Fibroblast of skin of left quadriceps (primary cell): ENCODE data around the gene PFDN2.
"Not testable (repeated sequence)": the region's sequence is repeated elsewhere in the genome, so short reads cannot be mapped to it uniquely, and the experiment has no call there.

ENCODE experiments used
- DNase-seq, 2 experiments: peaks; one replicate each; pipeline ENCODE4 v3.0.0-alpha.2; 2013; ENCODE audit warnings: low read depth in 2 of 2

The PFDN2 gene

GRCh38 chr1:161138431-161138830, 20.6 kb upstream of the PFDN2 start:
- DNase-seq = no peak

GRCh38 chr1:161137881-161138280, 20.0 kb upstream of the PFDN2 start:
- DNase-seq = no peak

GRCh38 chr1:161133220-161133740, 15.4 kb upstream of the PFDN2 start:
- DNase-seq = no peak

GRCh38 chr1:161132410-161133219, 14.8 kb upstream of the PFDN2 start, which contains the start of gene DEDD:
DEDD (minus strand) TSS chr1:161132667; CDS start chr1:161124462, 8,205 bp downstream.
- peak; percentile 95 to 96 for DNase-seq

GRCh38 chr1:161131523-161132409, 13.9 kb upstream of the PFDN2 start:
- no peak for DNase-seq

- no peak for DNase-seq
Observed at GRCh38 chr1:161130266-161130665, 12.4 kb upstream of the PFDN2 start.

- DNase-seq = no peak
Observed at GRCh38 chr1:161128591-161129420, 11.0 kb upstream of the PFDN2 start.

- DNase-seq = no peak
Observed at GRCh38 chr1:161127649-161128048, 9.8 kb upstream of the PFDN2 start.

- no peak for DNase-seq
Observed at GRCh38 chr1:161122967-161123366, 5.1 kb upstream of the PFDN2 start.

- DNase-seq = no peak
Observed at GRCh38 chr1:161121834-161122233, 4.0 kb upstream of the PFDN2 start.

GRCh38 chr1:161121042-161121650, 3.3 kb upstream of the PFDN2 start:
- no peak for DNase-seq

GRCh38 chr1:161119092-161119903, 1.5 kb upstream of the PFDN2 start:
- DNase-seq = peak in 1 of 2 experiments; percentile 38

- DNase-seq = not testable (repeated sequence)
Observed at GRCh38 chr1:161115961-161116360, 1.9 kb downstream of the PFDN2 start.

GRCh38 chr1:161115132-161115711, 2.6 kb downstream of the PFDN2 start:
- DNase-seq = peak; percentile 50 to 55

- no peak for DNase-seq
Observed at GRCh38 chr1:161114556-161114955, 3.3 kb downstream of the PFDN2 start.

- DNase-seq = no peak
Observed at GRCh38 chr1:161113915-161114314, 3.9 kb downstream of the PFDN2 start.

GRCh38 chr1:161111527-161111926, 6.3 kb downstream of the PFDN2 start:
- no peak for DNase-seq

- DNase-seq = no peak
Observed at GRCh38 chr1:161111117-161111516, 6.7 kb downstream of the PFDN2 start.

- DNase-seq = no peak
Observed at GRCh38 chr1:161106431-161106830, 11.4 kb downstream of the PFDN2 start.

GRCh38 chr1:161100556-161100955, 17.3 kb downstream of the PFDN2 start:
- DNase-seq = no peak
